Liver (tissue), 9 donors: ENCODE measurements around the gene VDAC1. TPM values are rescaled to one million over a fixed set of nuclear protein-coding genes. Genes with fewer than 3 reads are reported as not detected.

Experiments
- DNase-seq: peaks from one replicate; pipeline ENCODE4 v3.0.0-alpha.2; 2017; ENCODE audit warnings: low spot score
- H3K27ac ChIP-seq, 2 donors: one replicate each; pipeline ENCODE4 v1.7.0; 2013; ENCODE audit warnings: inconsistent platforms in 2 of 2, low read length in 2 of 2, control low read depth in 1 of 2, low read depth in 1 of 2, mild to moderate bottlenecking in 1 of 2
- H3K27me3 ChIP-seq, 4 donors: one replicate each; pipeline versions ENCODE4 v1.6.1 to v1.7.0; 2013; ENCODE audit warnings: low read length in 3 of 4, inconsistent platforms in 1 of 4, mild to moderate bottlenecking in 1 of 4, moderate library complexity in 1 of 4; ENCODE audit not compliant: control insufficient read depth in 4 of 4, insufficient read depth in 4 of 4
- H3K36me3 ChIP-seq, 4 donors: one replicate each; pipeline versions ENCODE4 v1.6.1 to v1.7.0; 2013; ENCODE audit warnings: low read length in 3 of 4, mild to moderate bottlenecking in 3 of 4, low read depth in 1 of 4, moderate library complexity in 1 of 4; ENCODE audit not compliant: control insufficient read depth in 4 of 4, insufficient read depth in 3 of 4
- H3K4me1 ChIP-seq, 4 donors: one replicate each; pipeline versions ENCODE4 v1.6.1 to v1.7.0; 2013; ENCODE audit warnings: low read length in 3 of 4, mild to moderate bottlenecking in 3 of 4, moderate library complexity in 1 of 4; ENCODE audit not compliant: control insufficient read depth in 4 of 4, insufficient read depth in 4 of 4
- H3K4me3 ChIP-seq, 3 donors: one replicate each; pipeline versions ENCODE4 v1.6.1 to v1.7.0; 2013; ENCODE audit warnings: low read length in 3 of 3, control low read depth in 1 of 3, low read depth in 1 of 3, mild to moderate bottlenecking in 1 of 3
- H3K9ac ChIP-seq, 2 donors: one replicate each; pipeline ENCODE4 v1.7.0; 2013; ENCODE audit warnings: low read length in 2 of 2, mild to moderate bottlenecking in 2 of 2, moderate library complexity in 2 of 2, control low read depth in 1 of 2, low read depth in 1 of 2
- H3K9me3 ChIP-seq, 4 donors: one replicate each; pipeline versions ENCODE4 v1.6.1 to v1.7.0; 2013; ENCODE audit warnings: low read length in 3 of 4; ENCODE audit not compliant: control insufficient read depth in 4 of 4
- ATF3 ChIP-seq: IDR thresholded peaks from 2 replicates; pipeline ENCODE4 v1.6.1; 2016; ENCODE audit warnings: antibody characterized with exemption
- CTCF ChIP-seq: fragments of 150-350 bp; IDR thresholded peaks from 2 replicates; pipeline ENCODE4 v1.5.1; 2017; ENCODE audit warnings: improper control_type of control experiment, low read depth, low read length; ENCODE audit not compliant: missing input control
- EGR1 ChIP-seq, 2 donors: IDR thresholded peaks; 2 replicates each; pipeline ENCODE4 v1.6.1; 2016 to 2018; ENCODE audit warnings: antibody characterized with exemption in 2 of 2, low read depth in 2 of 2
- FOXA1 ChIP-seq: IDR thresholded peaks from 2 replicates; pipeline ENCODE4 v1.6.1; 2016; ENCODE audit warnings: antibody characterized with exemption
- FOXA2 ChIP-seq: IDR thresholded peaks from 2 replicates; pipeline ENCODE4 v1.6.1; 2016; ENCODE audit warnings: antibody characterized with exemption
- GABPA ChIP-seq, 2 donors: IDR thresholded peaks in 1 of 2; conservative IDR thresholded peaks in 1 of 2; 2 replicates each; pipeline ENCODE4 v1.6.1; 2016; ENCODE audit warnings: antibody characterized with exemption in 2 of 2, mild to moderate bottlenecking in 1 of 2, moderate library complexity in 1 of 2
- HNF4A ChIP-seq, 2 donors: conservative IDR thresholded peaks; 2 replicates each; pipeline ENCODE4 v1.6.1; 2016; ENCODE audit warnings: antibody characterized with exemption in 2 of 2, mild to moderate bottlenecking in 2 of 2
- HNF4G ChIP-seq: IDR thresholded peaks from 2 replicates; pipeline ENCODE4 v1.6.1; 2016; ENCODE audit warnings: antibody characterized with exemption
- JUND ChIP-seq, 2 donors: IDR thresholded peaks; 2 replicates each; pipeline ENCODE4 v1.6.1; 2016; ENCODE audit warnings: antibody characterized with exemption in 2 of 2
- MAX ChIP-seq: IDR thresholded peaks from 2 replicates; pipeline ENCODE4 v1.6.1; 2016; ENCODE audit warnings: antibody characterized with exemption
- NR2F2 ChIP-seq: IDR thresholded peaks from 2 replicates; pipeline ENCODE4 v1.6.1; 2016; ENCODE audit warnings: antibody characterized with exemption
- RAD21 ChIP-seq, 2 donors: IDR thresholded peaks; 2 replicates each; pipeline ENCODE4 v1.6.1; 2016; ENCODE audit warnings: antibody characterized with exemption in 2 of 2, mild to moderate bottlenecking in 2 of 2
- RXRA ChIP-seq, 2 donors: IDR thresholded peaks; 2 replicates each; pipeline ENCODE4 v1.6.1; 2017 to 2018; ENCODE audit warnings: antibody characterized with exemption in 2 of 2, mild to moderate bottlenecking in 1 of 2
- SP1 ChIP-seq: IDR thresholded peaks from 2 replicates; pipeline ENCODE4 v1.6.1; 2018; ENCODE audit warnings: antibody characterized with exemption, mild to moderate bottlenecking
- TAF1 ChIP-seq: conservative IDR thresholded peaks from 2 replicates; pipeline ENCODE4 v1.6.1; 2016; ENCODE audit warnings: antibody characterized with exemption, mild to moderate bottlenecking
- YY1 ChIP-seq: IDR thresholded peaks from 2 replicates; pipeline ENCODE4 v1.6.1; 2016; ENCODE audit warnings: antibody characterized with exemption, mild to moderate bottlenecking
- ZBTB33 ChIP-seq: IDR thresholded peaks from 2 replicates; pipeline ENCODE4 v1.6.1; 2016; ENCODE audit warnings: antibody characterized with exemption
- WGBS: extraction: QIAGEN DNeasy Blood & Tissue Kit; methylation state at CpG from one replicate; pipeline ENCODE4 v1.1.7; 2013; 5-methylcytosine and 5-hydroxymethylcytosine counted together
- polyA plus RNA-seq, 2 donors: library from polyadenylated mRNA; stranded (reverse) in 1 of 2; unstranded in 1 of 2; fragments of 200-250 nt in 1 of 2; fragments of >200 nt in 1 of 2; fragmentation: Nextera tagmentation in 1 of 2; extraction: Ambion mirVana in 1 of 2; gene quantifications; one replicate each; pipeline versions ENCODE4 v1.2.1 to v1.2.3, GENCODE V29; 2013 to 2015
- total RNA-seq, 2 donors: library from RNA; depleted of rRNA; stranded (reverse); fragments of >200 nt; gene quantifications; one replicate each; pipeline ENCODE4 v1.2.3, GENCODE V29; 2014
- donor health status: healthy.
- donor health status: healthy.
- donor health status: healthy.
- donor health status: healthy.
- donor health status: healthy.

The VDAC1 gene
- total and polyA plus RNA-seq, 4 donors, result 85.4 to 139 (median 121) TPM

GRCh38 chr5:133942614-133943474, 61.9 kb downstream of the VDAC1 start:
- no peak for DNase-seq
- Histone ChIP-seq H3K36me3 (no peaks in the 10 kb centered on the region), H3K9ac (no peak overlapping the region), H3K4me1 (peaks cover 2 to 24% (median 15%) of the 10 kb centered on the region in 4 donors), H3K27ac (no peak overlapping the region), H3K27me3 (no peaks in the 10 kb centered on the region), H3K9me3 (no peaks in the 10 kb centered on the region), H3K4me3 (no peak overlapping the region)
- TF ChIP-seq NR2F2, result peak; percentile 74
- peak in 1 of 2 donors; percentile 8 for TF ChIP-seq RAD21 (IDR thresholded peaks at IDR 0.05)
- peak; percentile 67 to 73 for TF ChIP-seq RXRA (IDR thresholded peaks at IDR 0.05)
- no peak for TF ChIP-seq YY1
- WGBS, result 44% methylated on average over 11 of the region's 11 CpGs

GRCh38 chr5:133941456-133942196, 63.1 kb downstream of the VDAC1 start:
- no peaks in the 10 kb centered on the region for H3K27me3 ChIP-seq
- H3K9ac ChIP-seq, result no peak overlapping the region
- no peak for DNase-seq
- TF ChIP-seq HNF4G (no peak), MAX (no peak), RAD21 (IDR thresholded peaks at IDR 0.05) (no peak), EGR1 (IDR thresholded peaks at IDR 0.05; ENCODE audit: low read depth in 2 of 2) (no peak), ZBTB33 (no peak), HNF4A (conservative IDR thresholded peaks at IDR 0.05) (no peak), NR2F2 (no peak), FOXA1 (no peak), SP1 (no peak), JUND (IDR thresholded peaks at IDR 0.05) (no peak), ATF3 (no peak), FOXA2 (no peak), GABPA (IDR thresholded peaks at IDR 0.05 in 1 of 2, conservative IDR thresholded peaks at IDR 0.05 in 1 of 2) (no peak), TAF1 (no peak), RXRA (IDR thresholded peaks at IDR 0.05) (no peak), CTCF (no peak)
- H3K9me3 ChIP-seq, result no peaks in the 10 kb centered on the region
- peaks cover 2 to 12% (median 6%) of the 10 kb centered on the region in 4 donors for H3K4me1 ChIP-seq
- H3K36me3 ChIP-seq, result no peaks in the 10 kb centered on the region
- H3K4me3 ChIP-seq, result no peak overlapping the region
- no peak overlapping the region for H3K27ac ChIP-seq
- 96% methylated on average over 8 of the region's 8 CpGs for WGBS
